ENCODE results near the gene PEX16.
A peak's percentile ranks its signal among the peaks of the same experiment; 100 is the strongest.

The PEX16 gene

DNA sequence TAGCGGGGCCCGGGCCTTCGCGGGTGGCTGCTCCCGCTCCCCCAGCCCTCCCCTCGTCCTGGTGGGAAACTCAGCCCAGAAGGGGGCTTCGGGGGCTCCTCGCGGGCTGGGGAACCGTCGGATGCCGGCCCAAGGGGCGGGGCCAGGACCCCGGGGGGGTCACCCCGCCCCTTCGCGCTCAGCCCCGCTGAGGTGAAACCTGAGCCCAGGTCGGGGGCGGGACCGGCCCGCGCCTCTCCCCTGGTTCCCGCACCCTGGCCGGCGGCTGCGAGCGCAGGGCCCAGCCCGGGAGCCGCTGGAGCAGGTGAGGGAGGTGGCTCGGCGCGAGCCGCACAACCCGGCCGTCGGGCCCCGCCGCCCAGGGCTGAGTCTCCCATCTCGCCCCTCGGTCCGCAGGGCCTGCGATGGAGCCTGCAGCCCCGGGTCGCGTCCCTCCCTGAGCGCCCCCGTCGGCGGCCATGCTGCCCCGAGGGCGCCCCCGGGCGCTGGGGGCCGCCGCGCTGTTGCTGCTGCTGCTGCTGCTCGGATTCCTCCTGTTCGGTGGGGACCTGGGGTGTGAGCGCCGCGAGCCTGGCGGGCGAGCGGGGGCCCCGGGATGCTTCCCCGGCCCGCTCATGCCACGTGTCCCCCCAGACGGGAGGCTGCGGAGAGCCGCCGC, 4.9 kb upstream of the PEX16 start, which contains the start of gene LARGE2:
Gene LARGE2, plus strand, starts transcription at position 232 of the 658 bp plus-strand sequence. Its CDS starts 227 bp downstream, at position 459.
- no peaks in the 10 kb centered on the region for H3K36me3 ChIP-seq (ENCODE audit: control insufficient read depth in 4 of 4, insufficient read depth in 4 of 4, low read length in 3 of 4)
- ChIA-PET CTCF (interaction anchor here (1.3 kb wide), 1 partner anchor 14 kb away, joined by 4 read pairs; no protein-coding TSS in a partner anchor), POLR2A (no interaction called here)
- H3K27me3 ChIP-seq (replicated peaks in 2 of 5; ENCODE audit: control insufficient read depth in 4 of 5, insufficient read depth in 5 of 5, low read length in 4 of 5), result peaks cover 0 to 38% (median 9%) of the 10 kb centered on the region in 5 experiments
- H3K4me3 ChIP-seq (ENCODE audit: control insufficient read depth in 1 of 7, extremely low read depth in 1 of 7, insufficient read depth in 4 of 7, low read depth in 2 of 7, low read length in 6 of 7), result peak within 1 kb of the TSS in 6 of 7 experiments; percentile 25 to 59 (median 39)
- under 1% methylated on average over 67 of the region's 73 CpGs for WGBS (ENCODE audit: insufficient coverage)
- H3K27ac ChIP-seq (ENCODE audit: insufficient read depth in 1 of 2, low read depth in 1 of 2, low read length in 2 of 2, poor library complexity in 1 of 2, severe bottlenecking in 2 of 2), result no peak within 1 kb of the TSS
- no peaks in the 10 kb centered on the region for H3K9me3 ChIP-seq (ENCODE audit: control extremely low read depth in 1 of 5, control insufficient read depth in 4 of 5, insufficient read depth in 2 of 5, low read depth in 1 of 5, low read length in 4 of 5)
- peaks cover 0 to 50% (median 42%) of the 10 kb centered on the region in 4 experiments for H3K4me1 ChIP-seq (ENCODE audit: control extremely low read depth in 1 of 4, control insufficient read depth in 4 of 4, insufficient read depth in 4 of 4, low read length in 3 of 4)
- DNase-seq, result no peak

- ChIA-PET CTCF (interaction anchor here (1.3 kb wide), 1 partner anchor 15 kb away, joined by 4 read pairs; no protein-coding TSS in a partner anchor), POLR2A (no interaction called here)
- Histone ChIP-seq H3K27me3 (replicated peaks in 2 of 5; ENCODE audit: control insufficient read depth in 4 of 5, insufficient read depth in 5 of 5, low read length in 4 of 5) (peaks cover 0 to 38% (median 9%) of the 10 kb centered on the region in 5 experiments), H3K27ac (ENCODE audit: insufficient read depth in 1 of 2, low read depth in 1 of 2, low read length in 2 of 2, poor library complexity in 1 of 2, severe bottlenecking in 2 of 2) (no peak overlapping the region), H3K4me3 (ENCODE audit: control insufficient read depth in 1 of 7, extremely low read depth in 1 of 7, insufficient read depth in 4 of 7, low read depth in 2 of 7, low read length in 6 of 7) (peak overlapping the region in 3 of 7 experiments; percentile 42 to 59 (median 57)), H3K9me3 (ENCODE audit: control extremely low read depth in 1 of 5, control insufficient read depth in 4 of 5, insufficient read depth in 2 of 5, low read depth in 1 of 5, low read length in 4 of 5) (no peaks in the 10 kb centered on the region), H3K4me1 (ENCODE audit: control extremely low read depth in 1 of 4, control insufficient read depth in 4 of 4, insufficient read depth in 4 of 4, low read length in 3 of 4) (peaks cover 3 to 53% (median 44%) of the 10 kb centered on the region in 4 experiments), H3K36me3 (ENCODE audit: control insufficient read depth in 4 of 4, insufficient read depth in 4 of 4, low read length in 3 of 4) (no peaks in the 10 kb centered on the region)
- WGBS (ENCODE audit: insufficient coverage), result 63% methylated on average over 30 of the region's 54 CpGs
- no peak for DNase-seq
Measured at GRCh38 chr11:45921561-45922424, 4.1 kb upstream of the PEX16 start.

DNA sequence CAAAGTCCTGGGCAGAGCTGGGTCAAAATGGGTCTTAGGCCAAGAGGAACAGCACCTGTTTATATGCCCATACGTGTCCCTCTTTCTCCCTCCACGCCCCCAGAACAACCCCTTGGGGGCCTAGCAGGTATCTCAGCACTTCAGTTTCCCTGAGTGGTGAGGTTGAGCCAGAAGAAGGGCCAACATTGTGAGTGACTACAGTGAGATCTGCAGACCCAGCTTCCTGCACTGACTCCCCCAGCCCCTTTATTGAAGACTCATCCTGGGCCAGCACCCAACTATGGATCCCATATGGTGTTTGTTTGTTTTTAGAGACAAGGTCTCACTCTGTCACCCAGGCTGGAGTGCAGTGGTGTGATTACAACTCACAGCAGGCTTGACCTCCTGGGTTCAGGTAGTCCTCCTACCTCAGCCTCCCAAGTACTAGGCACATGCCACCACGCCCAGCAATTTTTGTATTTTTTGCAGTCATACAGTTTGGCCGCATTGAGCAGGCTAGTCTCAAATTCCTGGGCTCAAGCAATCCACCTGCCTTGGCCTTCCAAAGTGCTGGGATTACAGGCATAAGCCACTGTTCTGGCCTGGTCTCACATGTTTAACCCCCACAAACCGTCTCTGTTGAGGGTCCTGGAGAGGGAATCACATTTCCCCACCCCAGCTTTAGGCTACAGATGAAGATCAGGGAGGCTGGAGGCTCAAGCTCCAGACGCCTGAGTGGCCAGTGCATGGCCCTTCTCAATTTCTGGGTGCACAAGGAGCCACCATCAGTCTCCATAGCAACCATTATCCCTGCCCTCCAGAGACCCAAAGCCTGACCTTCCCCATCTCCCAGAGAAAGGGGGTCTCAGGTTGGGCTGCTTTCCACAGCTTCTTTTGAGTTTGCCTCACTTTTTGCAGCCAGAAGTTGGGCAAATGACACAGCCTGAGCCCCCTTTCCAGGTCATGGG, 3.1 kb upstream of the PEX16 start:
- peaks cover 0 to 38% (median 9%) of the 10 kb centered on the region in 5 experiments for H3K27me3 ChIP-seq (replicated peaks in 2 of 5; ENCODE audit: control insufficient read depth in 4 of 5, insufficient read depth in 5 of 5, low read length in 4 of 5)
- CTCF ChIA-PET, result interaction anchor here (1.0 kb wide), 1 partner anchor 49 kb away, joined by 3 read pairs; no protein-coding TSS in a partner anchor
- no peaks in the 10 kb centered on the region for H3K9me3 ChIP-seq (ENCODE audit: control extremely low read depth in 1 of 5, control insufficient read depth in 4 of 5, insufficient read depth in 2 of 5, low read depth in 1 of 5, low read length in 4 of 5)
- WGBS (ENCODE audit: insufficient coverage), result 100% methylated on average over 4 of the region's 6 CpGs
- no peak overlapping the region for H3K27ac ChIP-seq (ENCODE audit: insufficient read depth in 1 of 2, low read depth in 1 of 2, low read length in 2 of 2, poor library complexity in 1 of 2, severe bottlenecking in 2 of 2)
- no peak for DNase-seq
- peaks cover 4 to 57% (median 47%) of the 10 kb centered on the region in 4 experiments for H3K4me1 ChIP-seq (ENCODE audit: control extremely low read depth in 1 of 4, control insufficient read depth in 4 of 4, insufficient read depth in 4 of 4, low read length in 3 of 4)
- POLR2A ChIA-PET, result no interaction called here
- no peak overlapping the region for H3K4me3 ChIP-seq (ENCODE audit: control insufficient read depth in 1 of 7, extremely low read depth in 1 of 7, insufficient read depth in 4 of 7, low read depth in 2 of 7, low read length in 6 of 7)
- peaks cover 0 to 7% (median 0%) of the 10 kb centered on the region in 4 experiments for H3K36me3 ChIP-seq (ENCODE audit: control insufficient read depth in 4 of 4, insufficient read depth in 4 of 4, low read length in 3 of 4)

- POLR2A ChIA-PET, result no interaction called here
- 70% methylated on average over 12 of the region's 13 CpGs for WGBS (ENCODE audit: insufficient coverage)
- Histone ChIP-seq H3K27ac (ENCODE audit: insufficient read depth in 1 of 2, low read depth in 1 of 2, low read length in 2 of 2, poor library complexity in 1 of 2, severe bottlenecking in 2 of 2) (no peak overlapping the region), H3K9me3 (ENCODE audit: control extremely low read depth in 1 of 5, control insufficient read depth in 4 of 5, insufficient read depth in 2 of 5, low read depth in 1 of 5, low read length in 4 of 5) (no peaks in the 10 kb centered on the region), H3K27me3 (replicated peaks in 2 of 5; ENCODE audit: control insufficient read depth in 4 of 5, insufficient read depth in 5 of 5, low read length in 4 of 5) (peaks cover 0 to 38% (median 9%) of the 10 kb centered on the region in 5 experiments), H3K4me1 (ENCODE audit: control extremely low read depth in 1 of 4, control insufficient read depth in 4 of 4, insufficient read depth in 4 of 4, low read length in 3 of 4) (peaks cover 4 to 57% (median 47%) of the 10 kb centered on the region in 4 experiments), H3K4me3 (ENCODE audit: control insufficient read depth in 1 of 7, extremely low read depth in 1 of 7, insufficient read depth in 4 of 7, low read depth in 2 of 7, low read length in 6 of 7) (no peak overlapping the region), H3K36me3 (ENCODE audit: control insufficient read depth in 4 of 4, insufficient read depth in 4 of 4, low read length in 3 of 4) (peaks cover 0 to 15% (median 5%) of the 10 kb centered on the region in 4 experiments)
- CTCF ChIA-PET, result interaction anchor here (0.6 to 1.0 kb wide), 2 partner anchors 48 to 641 kb away, joined by 3 read pairs; no protein-coding TSS in a partner anchor
- peak in 2 of 3 donors; percentile 31 to 41 for DNase-seq
Measured at GRCh38 chr11:45919806-45920530, 2.3 kb upstream of the PEX16 start.

DNA sequence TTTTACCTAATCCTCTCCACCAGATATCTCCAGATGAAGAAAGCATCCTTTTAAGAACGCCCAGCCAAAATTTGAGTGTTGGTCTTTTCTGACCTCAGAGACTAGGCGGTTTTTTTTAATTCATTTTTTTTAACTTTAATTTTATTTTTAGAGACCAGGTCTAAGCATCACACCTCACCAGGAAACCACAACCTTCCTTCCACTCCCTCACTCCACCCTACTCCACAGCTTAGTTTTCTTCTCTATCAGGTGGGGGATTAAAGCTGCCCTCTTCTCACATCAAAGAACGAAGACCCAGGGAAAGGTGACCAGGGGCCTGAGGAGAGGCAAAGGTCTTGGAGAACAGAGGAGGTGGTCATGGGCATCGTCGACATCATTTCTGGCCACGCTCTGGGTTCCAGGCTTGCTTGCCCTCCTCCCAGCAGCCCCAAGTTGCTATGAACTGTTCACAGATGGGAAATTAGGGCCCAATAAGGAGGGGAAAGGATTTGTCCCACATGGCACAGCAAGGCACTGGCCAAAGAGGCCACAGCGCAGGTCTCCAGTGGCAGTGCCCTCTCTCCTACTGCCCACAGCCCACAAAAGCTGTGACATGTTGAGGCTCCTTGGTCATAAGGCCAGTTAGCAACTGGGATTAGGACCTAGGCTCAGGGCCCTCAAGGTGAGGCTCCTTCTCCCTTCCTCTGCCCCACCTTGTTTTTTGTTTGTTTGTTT, 1.4 kb upstream of the PEX16 start:
- POLR2A ChIA-PET, result interaction anchor here (2.3 kb wide), 1 partner anchor 20 kb away, joined by 6 read pairs; no protein-coding TSS in a partner anchor
- Histone ChIP-seq H3K4me1 (ENCODE audit: control extremely low read depth in 1 of 4, control insufficient read depth in 4 of 4, insufficient read depth in 4 of 4, low read length in 3 of 4) (peaks cover 4 to 57% (median 47%) of the 10 kb centered on the region in 4 experiments), H3K27me3 (replicated peaks in 2 of 5; ENCODE audit: control insufficient read depth in 4 of 5, insufficient read depth in 5 of 5, low read length in 4 of 5) (peaks cover 0 to 30% (median 6%) of the 10 kb centered on the region in 5 experiments), H3K27ac (ENCODE audit: insufficient read depth in 1 of 2, low read depth in 1 of 2, low read length in 2 of 2, poor library complexity in 1 of 2, severe bottlenecking in 2 of 2) (no peak overlapping the region), H3K36me3 (ENCODE audit: control insufficient read depth in 4 of 4, insufficient read depth in 4 of 4, low read length in 3 of 4) (peaks cover 0 to 23% (median 11%) of the 10 kb centered on the region in 4 experiments), H3K9me3 (ENCODE audit: control extremely low read depth in 1 of 5, control insufficient read depth in 4 of 5, insufficient read depth in 2 of 5, low read depth in 1 of 5, low read length in 4 of 5) (no peaks in the 10 kb centered on the region), H3K4me3 (ENCODE audit: control insufficient read depth in 1 of 7, extremely low read depth in 1 of 7, insufficient read depth in 4 of 7, low read depth in 2 of 7, low read length in 6 of 7) (peak overlapping the region; percentile 50 to 98 (median 93))
- DNase-seq, result peak in 1 of 3 donors; percentile 40
- WGBS (ENCODE audit: insufficient coverage), result 44% methylated on average over 4 of the region's 7 CpGs
- CTCF ChIA-PET, result interaction anchor here (1.3 kb wide), 1 partner anchor 46 kb away, joined by 5 read pairs; no protein-coding TSS in a partner anchor

Measured in common myeloid progenitor, CD34-positive (primary cell).